Fibroblast of upper back skin (primary cell): ENCODE results near the gene UBXN11.
"Not testable (repeated sequence)": the region's sequence is repeated elsewhere in the genome, so short reads cannot be mapped to it uniquely, and the experiment has no call there.

Source experiments
- DNase-seq: peaks from one replicate; pipeline ENCODE4 v3.0.0-alpha.2; 2013

Gene UBXN11

DNA sequence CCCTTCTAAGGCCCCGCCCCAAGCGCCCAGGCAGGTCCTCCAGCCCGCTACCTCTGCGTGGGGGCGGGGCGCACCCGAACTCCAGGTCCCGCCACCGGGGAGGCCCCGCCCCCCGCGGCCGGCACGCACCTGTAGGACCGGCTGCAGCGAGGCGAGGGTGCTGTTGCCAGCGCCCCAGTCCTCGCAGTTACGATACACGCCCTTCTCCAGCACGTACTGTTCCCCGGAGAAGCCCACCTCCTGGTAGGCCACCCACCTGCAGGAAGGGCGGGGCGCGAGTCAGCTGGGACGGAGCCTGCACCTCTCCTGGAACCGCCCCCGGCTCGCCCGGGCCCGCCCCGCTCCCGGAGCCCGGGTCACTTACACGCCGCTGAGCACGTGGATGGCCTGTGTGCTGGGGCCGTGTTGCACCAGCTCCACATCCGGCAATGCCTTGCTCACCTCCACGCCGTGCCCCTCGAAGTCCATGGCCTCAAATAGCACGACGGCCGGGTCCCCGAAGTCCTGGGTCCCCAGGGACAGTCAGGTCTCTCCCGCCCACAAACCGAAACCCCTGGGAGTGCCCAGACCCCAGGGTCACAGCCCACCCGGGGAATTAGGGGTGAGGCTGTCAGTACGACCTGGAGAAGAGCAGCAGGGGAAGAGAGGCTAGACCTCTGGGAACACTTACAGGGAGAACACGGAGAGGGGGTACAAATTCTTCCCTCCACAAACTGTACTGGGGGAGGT lies 30.2 kb upstream of the UBXN11 start:
- DNase-seq = peak; percentile 21

DNA sequence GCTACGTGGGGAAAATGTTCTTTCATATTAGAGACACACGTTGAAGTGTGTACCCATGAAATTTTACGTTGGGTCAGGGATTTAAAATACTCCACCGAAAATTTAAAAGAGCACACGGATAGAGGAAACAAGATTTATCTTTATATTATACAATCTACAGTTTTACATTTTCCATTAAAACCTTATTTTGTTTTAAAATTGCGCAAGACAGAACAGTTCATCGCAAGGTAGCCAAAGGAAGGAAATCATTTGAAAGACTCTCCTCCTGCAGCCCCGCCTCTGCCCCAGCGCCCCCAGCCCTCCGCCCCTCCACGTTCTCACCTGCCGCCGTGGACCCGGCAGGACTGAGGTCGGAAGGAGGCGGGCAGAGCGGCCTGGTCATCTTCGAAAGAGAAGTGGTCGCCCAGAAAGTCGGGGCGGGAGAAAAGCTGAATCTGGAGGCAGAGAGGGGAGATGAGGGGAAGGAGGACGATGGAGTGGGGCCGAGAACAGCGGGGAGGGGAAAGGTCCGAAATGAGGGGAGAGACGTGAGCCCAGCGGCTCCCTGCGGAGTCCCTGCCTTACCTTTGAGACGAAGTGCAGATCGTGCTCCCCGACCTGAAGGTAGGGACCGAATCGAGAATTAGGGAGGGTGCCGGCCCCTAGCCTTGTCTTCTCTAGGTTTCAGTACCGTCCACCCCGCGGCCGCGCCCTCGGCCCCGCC lies 29.5 kb upstream of the UBXN11 start:
- no peak for DNase-seq

DNA sequence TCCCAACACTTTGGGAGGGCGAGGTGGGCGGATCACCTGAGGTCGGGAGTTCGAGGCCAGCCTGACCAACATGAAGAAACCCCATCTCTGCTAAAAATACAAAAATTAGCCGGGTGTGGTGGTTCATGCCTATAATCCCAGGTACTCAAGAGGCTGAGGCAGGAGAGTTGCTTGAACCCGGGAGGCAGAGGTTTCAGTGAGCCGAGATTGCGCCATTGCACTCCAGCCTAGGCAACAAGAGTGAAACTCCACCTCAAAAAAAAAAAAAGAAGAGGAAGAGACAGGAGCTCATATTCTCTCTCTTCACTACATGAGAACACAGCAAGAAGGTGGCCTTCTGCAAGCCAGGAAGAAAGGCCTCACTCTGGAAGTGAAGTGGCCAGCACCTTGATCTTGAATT lies 26.9 kb upstream of the UBXN11 start:
- DNase-seq = not testable (repeated sequence)

DNA sequence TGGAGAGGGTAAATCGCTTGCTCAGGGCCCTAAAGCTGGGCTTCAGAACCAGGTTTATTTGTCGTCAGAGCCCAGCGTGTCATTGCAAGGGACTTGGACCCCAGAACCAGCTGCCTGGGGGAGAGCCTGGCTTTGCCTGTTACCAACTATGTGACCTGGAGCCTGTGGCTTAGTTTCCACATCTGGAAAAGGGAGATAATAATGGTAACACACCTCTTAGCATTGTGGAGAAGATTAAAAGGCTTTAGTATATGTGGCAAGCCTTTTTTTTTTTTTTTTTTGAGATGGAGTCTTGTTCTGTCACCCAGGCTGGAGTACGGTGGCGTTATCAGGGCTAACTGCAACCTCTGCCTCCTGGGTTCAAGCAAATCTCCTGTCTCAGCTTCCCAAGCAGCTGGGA lies 23.8 kb upstream of the UBXN11 start:
- no peak for DNase-seq

DNA sequence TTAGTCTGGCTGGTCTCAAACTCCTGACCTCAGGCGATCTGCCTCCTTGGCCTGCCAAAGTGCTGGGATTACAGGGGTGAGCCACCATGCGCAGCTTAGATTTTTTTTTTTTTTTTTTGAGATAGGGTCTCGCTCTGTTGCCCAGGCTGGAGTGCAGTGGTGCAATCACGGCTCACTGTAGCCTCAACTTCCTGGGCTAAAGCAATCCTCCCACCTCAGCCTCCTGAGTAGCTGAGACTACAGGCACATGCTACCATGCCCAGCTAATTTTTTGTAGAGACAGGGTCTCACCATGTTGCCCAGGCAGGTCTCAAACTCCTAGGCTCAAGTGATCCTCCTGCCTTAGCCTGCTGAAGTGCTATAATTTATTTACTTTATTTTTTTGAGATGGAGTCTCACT lies 22.9 kb upstream of the UBXN11 start:
- not testable (repeated sequence) for DNase-seq

DNA sequence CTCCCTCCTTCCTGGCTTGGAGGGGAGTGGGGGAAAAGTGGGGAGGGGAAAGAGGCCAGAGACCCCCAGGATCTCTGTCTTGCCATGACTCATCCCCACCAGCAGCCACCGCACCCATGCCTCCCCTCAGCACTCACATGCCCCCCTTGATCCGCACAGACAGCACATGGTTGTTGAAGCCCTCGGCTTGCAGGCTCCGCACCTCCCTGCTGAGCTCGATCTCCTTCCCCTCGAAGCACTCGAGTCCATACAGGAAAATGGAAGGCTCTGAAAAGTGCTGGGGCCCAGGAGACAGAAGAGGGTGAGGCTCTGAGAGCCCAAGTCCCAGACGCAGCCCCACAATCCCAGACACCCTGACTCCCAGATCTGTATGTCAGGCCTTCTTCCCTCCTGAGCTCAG lies 22.2 kb upstream of the UBXN11 start:
- no peak for DNase-seq

DNA sequence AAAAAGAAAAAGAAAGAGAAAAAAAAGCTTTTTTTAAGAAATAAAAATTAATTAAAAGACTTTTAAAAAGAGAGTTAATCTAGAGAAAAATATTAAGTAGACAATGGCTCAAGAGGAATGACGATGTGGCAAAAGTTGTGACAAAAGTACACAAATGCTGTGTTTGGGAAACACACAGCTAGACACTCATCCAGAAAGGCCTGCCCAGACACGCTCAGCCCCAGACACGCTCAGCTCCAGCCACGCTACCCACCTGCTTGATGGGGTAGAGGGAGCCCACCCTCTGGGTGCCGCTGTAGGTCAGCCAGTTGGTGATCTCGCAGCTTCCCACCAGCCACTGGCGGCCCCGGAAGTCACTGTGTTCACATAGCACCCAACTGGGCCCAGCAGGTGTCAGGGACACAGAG lies 21.5 kb upstream of the UBXN11 start:
- DNase-seq = no peak

DNA sequence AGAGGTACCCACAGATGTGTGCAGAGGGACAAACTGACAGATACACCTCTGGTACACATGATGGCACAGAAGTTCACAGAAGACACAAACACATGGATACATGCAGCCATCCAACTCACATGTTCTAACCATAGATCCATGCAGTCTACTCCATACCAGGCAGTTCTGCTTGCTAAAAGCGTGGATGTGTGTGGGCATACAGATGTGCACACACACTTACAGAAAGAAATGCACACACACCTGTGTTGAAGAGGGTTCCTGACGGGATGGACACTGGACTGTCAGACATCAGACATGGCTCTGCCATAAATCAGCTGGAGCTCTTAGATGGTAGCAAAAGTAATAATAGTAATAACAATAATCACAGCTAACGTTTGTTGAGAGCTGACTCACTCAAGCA lies 18.1 kb upstream of the UBXN11 start:
- no peak for DNase-seq

DNA sequence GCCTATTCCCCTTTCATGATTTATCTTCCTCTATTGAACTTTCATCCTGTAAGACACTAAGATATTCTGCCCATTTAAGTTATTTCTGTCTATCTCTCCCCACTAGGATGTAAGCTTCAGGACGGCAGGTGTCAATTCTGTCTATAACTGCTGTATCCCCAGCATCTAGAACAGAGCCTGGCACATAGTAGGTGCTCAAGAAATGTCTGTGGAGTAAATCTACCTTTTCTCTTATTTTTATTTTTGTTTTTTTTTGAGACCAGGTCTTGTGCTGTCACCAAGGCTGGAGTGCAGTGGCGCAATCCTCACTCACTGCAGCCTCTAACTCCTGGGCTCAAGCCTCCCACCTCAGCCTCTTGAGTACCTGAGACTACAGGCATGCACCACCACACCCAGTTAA lies 16.9 kb upstream of the UBXN11 start:
- no peak for DNase-seq

DNA sequence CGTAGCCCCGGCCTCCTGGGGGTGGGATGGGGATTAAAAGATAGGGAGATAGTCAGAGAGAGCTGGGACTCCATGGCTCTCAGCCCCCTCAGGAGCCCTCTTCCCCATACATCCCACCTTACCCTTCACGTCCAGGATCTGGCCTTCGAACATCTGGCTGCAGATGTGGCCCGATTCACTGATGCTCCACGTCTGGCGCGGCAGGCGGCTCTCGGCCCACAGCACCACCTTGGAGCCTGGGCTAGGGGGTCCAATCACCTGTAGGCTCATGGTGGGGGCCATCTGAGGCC lies 15.6 kb upstream of the UBXN11 start:
- no peak for DNase-seq

DNA sequence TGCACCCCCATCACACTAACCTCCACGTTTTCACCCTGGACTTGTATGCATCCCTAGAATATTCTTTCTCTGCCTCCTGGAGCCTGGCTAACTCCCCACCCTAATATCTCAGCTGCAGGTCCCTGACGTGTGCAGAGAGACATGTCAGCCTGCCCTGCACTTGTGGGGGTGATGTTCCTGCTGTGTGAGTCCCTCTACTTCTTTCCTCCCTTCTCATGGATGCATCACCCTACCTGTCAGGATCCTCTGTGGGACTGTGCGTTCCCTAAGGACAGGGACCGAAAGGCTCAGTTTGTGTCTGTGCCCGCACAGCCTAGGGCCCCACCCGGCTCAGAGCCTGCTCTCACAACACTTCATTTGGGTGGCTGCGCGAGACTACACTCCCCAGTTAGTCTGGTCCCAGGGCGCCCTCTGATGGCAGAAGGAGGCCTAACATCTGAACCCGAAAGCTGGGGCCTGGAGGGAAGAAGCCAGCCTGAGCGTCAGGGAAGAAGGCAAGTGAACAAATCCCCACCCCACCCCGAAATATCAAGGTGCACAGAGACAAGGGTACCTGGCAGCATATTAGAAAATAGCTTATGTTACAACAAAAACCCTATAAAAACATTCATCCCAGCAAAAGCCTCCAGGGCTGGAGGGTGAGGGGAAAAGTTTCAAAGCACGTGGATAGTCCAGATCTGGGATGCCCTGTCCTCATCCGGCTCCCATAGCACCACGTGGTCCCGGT lies 15.0 kb upstream of the UBXN11 start:
- DNase-seq = peak; percentile 83

DNA sequence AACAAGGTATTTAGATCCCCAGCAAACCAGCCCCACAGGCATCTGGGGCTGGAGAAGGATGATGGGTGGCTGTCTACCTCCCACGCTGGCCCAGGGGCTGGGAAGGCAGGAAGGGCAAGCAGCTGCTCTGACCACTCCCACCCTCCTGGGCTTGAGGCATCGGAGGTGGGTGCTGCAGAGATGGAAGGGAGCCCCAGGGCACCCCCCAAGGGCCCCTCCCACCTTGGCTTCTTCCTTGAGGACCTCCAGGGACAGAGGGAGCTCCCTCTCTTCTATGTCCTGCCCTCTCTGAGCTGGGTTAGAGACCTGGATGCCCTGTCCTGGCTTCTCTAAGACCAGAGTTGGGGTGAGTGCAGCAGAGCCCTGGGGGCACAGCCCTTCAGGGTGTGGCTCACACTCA lies 14.5 kb upstream of the UBXN11 start:
- no peak for DNase-seq

DNA sequence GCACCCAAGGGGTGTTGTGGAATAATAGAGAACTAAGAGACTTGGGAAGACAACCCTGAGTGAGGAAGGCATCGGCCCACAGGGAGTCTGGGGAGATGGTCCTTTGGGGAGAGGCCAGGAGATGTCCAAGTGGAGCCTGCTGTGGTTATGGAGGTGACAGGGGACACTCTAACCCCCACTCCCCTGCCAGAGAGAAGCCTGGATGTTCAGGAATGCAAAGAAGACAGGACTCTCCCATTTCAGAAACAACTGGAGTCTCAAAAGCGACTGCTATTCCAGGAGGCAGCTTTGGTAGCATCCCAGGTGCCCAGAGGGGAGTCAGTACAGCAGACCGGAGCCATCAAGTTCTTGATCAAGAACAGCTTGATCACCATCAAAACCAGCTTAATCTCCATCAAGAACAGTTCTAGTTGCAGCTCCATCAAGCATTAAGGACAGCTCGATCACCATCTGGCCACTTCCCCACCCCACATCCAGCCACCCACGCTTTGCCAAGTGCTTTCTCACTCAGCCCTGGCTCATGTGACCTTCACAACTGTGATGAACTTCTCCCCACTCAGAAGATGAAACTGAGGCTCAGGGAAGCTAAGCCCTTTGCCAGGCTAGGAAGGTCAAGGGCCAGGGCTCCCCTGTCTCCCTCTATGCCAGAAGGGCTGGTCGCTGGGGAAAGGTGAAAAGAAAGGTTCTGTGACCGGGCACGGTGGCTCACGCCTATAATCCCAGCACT lies 12.1 kb upstream of the UBXN11 start:
- no peak for DNase-seq

DNA sequence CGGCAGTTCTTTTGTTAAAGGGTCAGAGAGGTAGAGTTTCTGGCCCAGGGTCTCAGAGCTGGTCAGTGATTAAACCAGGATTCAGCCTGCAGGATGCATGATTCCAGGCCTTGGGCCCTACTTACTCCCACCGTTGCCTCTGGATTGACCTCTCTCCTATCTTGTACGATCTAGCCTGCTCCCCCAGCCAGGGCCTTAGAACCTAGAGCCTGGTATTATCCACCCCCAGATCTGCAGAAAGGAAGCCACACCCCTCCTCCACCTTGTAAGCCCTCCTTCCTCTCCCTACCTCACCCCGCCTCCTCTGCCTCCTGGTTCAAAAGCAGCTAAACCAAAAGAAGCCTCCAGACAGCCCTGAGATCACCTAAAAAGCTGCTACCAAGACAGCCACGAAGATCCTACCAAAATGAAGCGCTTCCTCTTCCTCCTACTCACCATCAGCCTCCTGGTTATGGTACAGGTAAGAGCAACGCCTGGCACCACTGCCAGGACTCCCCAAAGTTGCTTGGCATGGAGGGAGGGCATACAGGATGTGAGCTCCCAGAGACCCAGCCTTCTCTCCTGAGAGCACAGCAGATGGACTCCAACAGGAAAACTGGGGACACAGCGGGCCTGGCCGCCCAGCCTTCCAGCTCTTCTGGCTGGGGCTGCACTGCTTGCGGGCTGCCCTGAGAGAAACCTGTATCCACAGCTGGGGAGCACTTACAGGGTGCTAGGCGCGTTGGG lies 11.3 kb upstream of the UBXN11 start, which contains the start of gene CD52:
Gene CD52, plus strand, starts transcription at position 347 of the 726 bp plus-strand sequence. Its CDS starts 60 bp downstream, at position 407.
- DNase-seq = no peak

DNA sequence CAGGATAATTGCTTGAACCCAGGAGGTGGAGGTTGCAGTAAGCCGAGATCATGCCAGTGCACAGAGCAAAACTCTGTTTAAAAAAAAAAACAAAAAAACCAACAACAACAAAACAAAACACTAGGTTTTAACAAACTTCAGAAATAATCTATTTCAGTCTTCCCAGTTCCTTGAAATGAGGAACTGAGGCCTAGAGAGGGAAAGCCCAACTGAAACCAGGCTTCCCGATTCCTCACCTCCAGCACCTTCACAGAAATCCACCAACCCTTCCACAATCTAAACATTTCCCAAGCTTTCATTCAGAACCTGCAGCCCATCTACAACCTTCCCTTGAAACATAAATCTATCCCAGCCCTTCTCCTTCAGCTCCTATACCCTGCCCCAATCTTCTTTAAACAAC lies 10.7 kb upstream of the UBXN11 start:
- no peak for DNase-seq

DNA sequence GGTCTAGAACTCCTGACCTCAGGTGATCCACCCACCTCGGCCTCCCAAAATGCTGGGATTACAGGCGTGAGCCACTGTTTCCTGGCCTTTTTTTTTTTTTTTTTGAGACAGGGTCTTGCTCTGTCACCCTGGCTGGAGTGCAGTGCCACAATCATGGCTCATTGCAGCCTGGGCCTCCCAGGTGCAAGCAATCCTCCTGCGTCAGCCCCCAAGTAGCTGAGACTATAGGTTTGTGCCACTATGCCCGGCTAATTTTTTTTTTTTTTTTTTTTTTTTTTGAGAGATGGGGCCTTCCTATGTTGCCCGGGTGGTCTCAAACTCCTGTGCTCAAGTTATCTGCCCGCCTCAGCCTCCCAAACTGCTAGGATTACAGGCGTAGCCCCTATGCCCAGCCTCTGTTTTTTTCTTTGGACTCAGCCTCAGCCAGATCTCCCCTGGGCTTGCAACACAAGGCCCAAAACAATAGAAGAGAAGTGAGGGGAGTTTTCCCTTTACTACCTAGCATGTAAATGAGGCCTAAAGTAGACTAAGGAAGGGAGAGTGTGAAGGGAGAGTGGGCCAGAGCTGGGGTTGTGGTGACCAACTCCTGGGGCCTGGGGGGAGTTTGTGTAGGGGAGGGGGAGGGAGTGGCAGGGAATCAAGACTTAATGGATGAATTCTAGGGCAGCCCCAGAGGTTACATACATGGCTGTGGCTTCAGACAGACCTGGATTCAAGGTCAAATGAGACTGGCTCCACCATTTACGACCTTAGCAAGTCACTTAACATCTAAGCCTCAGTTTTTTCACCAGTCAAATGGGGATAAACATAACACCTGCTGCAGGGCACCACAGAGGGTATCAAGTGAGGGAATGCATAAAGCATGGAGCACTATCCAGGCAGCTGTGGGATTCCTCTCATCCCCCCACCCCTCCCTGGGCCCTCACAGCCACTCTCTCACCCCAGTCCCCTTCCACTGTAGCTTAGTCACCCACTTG lies 9.7 kb upstream of the UBXN11 start:
- DNase-seq = no peak

DNA sequence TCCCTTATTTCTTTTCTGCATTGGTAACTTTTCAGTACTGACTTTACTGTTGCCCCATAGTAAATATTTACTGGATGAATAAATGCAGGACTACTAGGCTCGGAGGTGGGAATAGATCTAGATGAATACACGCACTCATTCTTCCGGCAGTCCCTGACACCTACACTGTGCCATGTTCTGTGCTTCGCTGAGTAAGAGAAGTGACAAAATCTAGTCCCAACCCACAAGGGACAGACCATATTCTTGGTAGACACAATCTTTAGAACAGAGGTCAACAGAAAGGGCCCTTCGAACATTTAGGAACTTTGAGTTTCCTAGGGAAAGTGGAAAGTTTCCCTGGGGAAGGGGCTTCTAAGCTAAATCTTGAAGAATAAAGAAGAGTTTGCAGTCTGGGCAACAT lies 8.1 kb upstream of the UBXN11 start:
- DNase-seq = no peak

DNA sequence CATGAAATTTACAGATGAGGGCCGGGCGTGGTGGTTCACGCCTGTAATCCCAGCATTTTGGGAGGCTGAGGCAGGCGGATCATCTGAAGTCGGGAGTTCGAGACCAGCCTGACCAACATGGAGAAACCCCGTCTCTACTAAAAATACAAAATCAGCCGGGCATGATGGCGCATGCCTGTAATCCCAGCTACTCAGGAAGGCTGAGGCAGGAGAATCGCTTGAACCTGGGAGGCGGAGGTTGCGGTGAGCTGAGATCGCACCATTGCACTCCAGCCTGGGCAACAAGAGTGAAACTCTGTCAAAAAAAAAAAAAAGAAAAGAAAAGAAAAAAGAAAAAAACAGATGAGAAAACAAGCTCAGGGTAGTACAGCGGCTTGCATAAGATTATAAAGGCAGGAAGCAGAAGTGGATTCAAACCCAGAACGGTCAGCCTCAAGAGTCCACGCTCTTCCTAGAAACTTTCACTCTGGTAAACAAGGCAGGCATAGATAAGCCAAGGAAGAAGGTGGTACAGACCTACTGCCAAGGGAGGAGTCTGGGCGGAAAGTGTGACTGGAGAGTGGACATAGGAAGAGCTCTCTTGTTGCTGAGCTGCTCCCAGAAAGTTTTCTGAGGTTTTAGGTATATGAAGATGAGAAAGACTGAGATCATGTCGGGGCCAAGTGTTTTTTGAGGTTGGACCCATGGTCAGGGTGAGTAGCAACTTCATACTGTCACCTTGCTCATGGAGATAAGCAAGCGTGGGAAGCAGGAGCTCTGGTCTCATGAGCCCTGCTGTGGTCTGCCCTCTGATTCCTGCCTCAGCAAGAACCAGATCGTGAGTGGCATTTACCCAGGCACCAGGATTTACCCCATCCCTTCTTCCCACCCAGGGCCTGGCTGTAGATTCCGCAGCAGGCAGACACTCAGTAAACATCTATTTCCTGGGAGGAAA lies 1.8 kb upstream of the UBXN11 start:
- not testable (repeated sequence) for DNase-seq

DNA sequence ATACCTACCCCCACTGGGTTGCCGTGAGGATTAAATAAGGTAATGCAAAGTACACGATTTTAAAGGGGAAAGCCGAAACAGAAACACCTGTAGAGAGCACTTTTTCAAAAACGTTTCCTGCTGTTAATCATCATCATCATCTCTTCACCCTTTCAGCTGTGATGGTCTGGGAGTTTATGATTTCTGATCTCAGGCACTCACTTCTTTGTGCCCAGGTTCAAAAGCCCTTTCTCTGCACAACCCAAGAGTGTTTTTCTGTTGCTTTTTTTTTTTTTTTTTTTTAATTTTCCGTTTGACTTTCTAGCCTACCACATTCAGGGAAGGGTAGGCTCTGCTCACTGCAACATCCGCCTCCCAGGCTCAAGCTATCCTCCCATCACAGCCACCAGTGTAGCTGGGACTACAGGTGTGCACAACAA lies 936 bp upstream of the UBXN11 start:
- no peak for DNase-seq

DNA sequence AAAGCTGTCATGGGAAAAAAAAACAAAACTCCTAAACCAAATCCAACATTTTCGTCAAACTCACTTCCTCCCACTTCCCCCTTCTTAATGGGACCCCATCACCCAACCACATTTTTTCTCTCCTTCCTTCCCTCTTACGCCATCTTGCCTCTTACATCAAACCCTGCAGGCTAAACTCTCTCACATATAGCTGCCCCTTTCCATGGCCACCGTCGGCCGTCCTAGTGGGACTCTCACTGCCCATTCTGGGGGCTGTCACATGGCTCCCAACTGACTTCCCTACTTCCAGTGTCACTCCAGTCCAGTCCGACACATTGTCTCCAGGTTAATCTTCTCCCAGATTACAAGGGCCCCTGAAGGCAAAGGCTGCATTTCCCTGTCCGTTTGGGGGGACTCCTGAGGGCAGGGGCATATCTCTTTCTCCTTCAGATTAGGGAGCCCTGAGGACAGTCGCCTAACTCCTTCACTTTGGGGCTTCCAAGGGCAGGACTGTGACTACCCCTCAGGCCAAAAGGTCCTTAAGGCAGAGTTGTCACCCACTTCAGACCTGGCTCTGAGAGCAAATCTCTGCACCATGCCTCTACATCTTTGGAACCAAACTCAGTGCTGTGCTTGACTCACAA lies 658 bp downstream of the UBXN11 start:
- DNase-seq = no peak
